Karpas-422 (cell line): ENCODE data around the gene NME7. TPM values are rescaled to one million over a fixed set of nuclear protein-coding genes. Genes with fewer than 3 reads are reported as not detected.
A peak's percentile ranks its signal among the peaks of the same experiment; 100 is the strongest.

Source experiments
- DNase-seq: peaks from one replicate; pipeline ENCODE4 v3.0.0-alpha.2; 2015
- H2AFZ ChIP-seq: fragments of 200-600 bp; sonication (generic); 2 replicates; pipeline ENCODE4 v1.6.1; 2014; ENCODE audit warnings: antibody characterized with exemption, low read length, mixed read lengths
- H3K27ac ChIP-seq: fragments of 200-600 bp; sonication (generic); 2 replicates; pipeline ENCODE4 v1.5.1; 2014; ENCODE audit warnings: mild to moderate bottlenecking, low read length, moderate library complexity
- H3K27me3 ChIP-seq: fragments of 200-600 bp; sonication (generic); 2 replicates; pipeline ENCODE4 v1.6.1; 2014; ENCODE audit warnings: low read length, mixed read lengths
- H3K36me3 ChIP-seq: fragments of 200-600 bp; sonication (generic); 2 replicates; pipeline ENCODE4 v1.6.1; 2014; ENCODE audit warnings: low read length, mixed read lengths; ENCODE audit not compliant: insufficient read depth
- H3K4me1 ChIP-seq: fragments of 200-600 bp; sonication (generic); 2 replicates; pipeline ENCODE4 v1.6.1; 2014; ENCODE audit warnings: mild to moderate bottlenecking, low read length, mixed read lengths
- H3K4me2 ChIP-seq: fragments of 200-600 bp; sonication (generic); 2 replicates; pipeline ENCODE4 v1.6.1; 2014; ENCODE audit warnings: low read length, low read depth, mild to moderate bottlenecking; ENCODE audit not compliant: poor library complexity, severe bottlenecking
- H3K4me3 ChIP-seq: fragments of 200-600 bp; sonication (generic); 2 replicates; pipeline ENCODE4 v1.5.1; 2014; ENCODE audit warnings: mild to moderate bottlenecking, antibody characterized with exemption, low read length, mixed read lengths
- H3K79me2 ChIP-seq: fragments of 200-600 bp; sonication (generic); 2 replicates; pipeline ENCODE4 v1.6.1; 2014; ENCODE audit warnings: mild to moderate bottlenecking, low read length, mixed read lengths
- H3K9ac ChIP-seq: fragments of 200-600 bp; sonication (generic); 2 replicates; pipeline ENCODE4 v1.6.0; 2014; ENCODE audit warnings: low read length
- H3K9me2 ChIP-seq: fragments of 200-600 bp; sonication (generic), shearing (Covaris generic); replicated peaks from 2 replicates; pipeline ENCODE4 v1.6.0; 2014; ENCODE audit warnings: mild to moderate bottlenecking, low read length, moderate library complexity; ENCODE audit not compliant: insufficient read depth
- H3K9me3 ChIP-seq: fragments of 300-700, 200-600 bp; sonication (generic); 2 replicates; pipeline ENCODE4 v1.6.1; 2014; ENCODE audit warnings: low read length, mixed read lengths
- H4K20me1 ChIP-seq: fragments of 200-600 bp; sonication (generic); 2 replicates; pipeline ENCODE4 v1.6.1; 2014; ENCODE audit warnings: mild to moderate bottlenecking, antibody characterized with exemption, low read length, low read depth; ENCODE audit not compliant: insufficient read depth
- total RNA-seq: library from RNA; depleted of rRNA; stranded (reverse); fragments of >200 nt; shearing (Covaris generic); gene quantifications from 2 replicates; pipeline ENCODE4 v1.2.3, GENCODE V29; 2014; ENCODE audit warnings: low replicate concordance

Gene NME7
- total RNA-seq, 1 experiment from 2014 or later, result 7.2 TPM

DNA sequence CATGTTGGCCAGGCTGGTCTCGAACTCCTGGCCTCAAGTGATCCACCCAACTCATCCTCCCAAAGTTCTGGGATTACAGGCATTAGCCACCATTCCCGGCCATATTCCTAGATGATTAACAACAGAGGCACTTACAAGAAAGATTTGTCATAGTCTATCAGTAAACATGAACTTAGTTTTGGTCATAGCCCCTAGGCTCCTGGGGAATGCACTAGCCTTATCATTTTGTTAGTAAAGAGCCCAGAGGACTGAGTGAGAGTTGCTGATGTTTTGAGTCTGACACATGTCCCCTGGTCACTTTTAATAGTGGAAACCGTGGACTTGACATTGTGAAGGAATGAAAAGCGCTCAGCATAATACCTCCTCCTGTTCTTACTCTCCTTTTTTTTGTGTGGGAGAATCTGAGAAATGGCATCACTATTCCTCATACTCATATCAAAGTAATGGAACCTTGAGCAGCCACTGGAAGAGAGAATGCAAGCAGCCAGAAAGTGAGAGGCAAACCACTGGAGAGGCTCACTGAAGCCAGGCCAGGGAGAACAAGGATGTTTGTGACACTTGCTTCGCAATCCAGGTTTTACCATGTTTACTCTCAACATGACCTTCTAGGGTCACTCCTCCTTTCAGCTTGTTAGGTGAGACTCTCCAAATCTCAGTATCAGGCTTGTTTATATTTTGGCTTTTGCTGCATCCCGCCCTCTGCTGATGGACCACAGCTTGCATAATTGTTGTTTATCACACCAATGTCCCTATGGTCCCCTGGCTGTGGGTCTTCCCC is 246.3 kb downstream of the NME7 start:
- H3K4me3 ChIP-seq, result no peak overlapping the region
- no peak for DNase-seq
- H3K9ac ChIP-seq, result no peak overlapping the region
- no peaks in the 10 kb centered on the region for H3K4me1 ChIP-seq
- no peaks in the 10 kb centered on the region for H3K9me2 ChIP-seq
- H2AFZ ChIP-seq, result no peak overlapping the region
- no peaks in the 10 kb centered on the region for H4K20me1 ChIP-seq
- H3K27ac ChIP-seq, result no peak overlapping the region
- no peaks in the 10 kb centered on the region; the same call in 1 of the 2 replicates for H3K27me3 ChIP-seq
- H3K36me3 ChIP-seq, result no peaks in the 10 kb centered on the region
- H3K4me2 ChIP-seq, result no peak overlapping the region
- no peaks in the 10 kb centered on the region for H3K79me2 ChIP-seq
- H3K9me3 ChIP-seq, result no peaks in the 10 kb centered on the region

DNA sequence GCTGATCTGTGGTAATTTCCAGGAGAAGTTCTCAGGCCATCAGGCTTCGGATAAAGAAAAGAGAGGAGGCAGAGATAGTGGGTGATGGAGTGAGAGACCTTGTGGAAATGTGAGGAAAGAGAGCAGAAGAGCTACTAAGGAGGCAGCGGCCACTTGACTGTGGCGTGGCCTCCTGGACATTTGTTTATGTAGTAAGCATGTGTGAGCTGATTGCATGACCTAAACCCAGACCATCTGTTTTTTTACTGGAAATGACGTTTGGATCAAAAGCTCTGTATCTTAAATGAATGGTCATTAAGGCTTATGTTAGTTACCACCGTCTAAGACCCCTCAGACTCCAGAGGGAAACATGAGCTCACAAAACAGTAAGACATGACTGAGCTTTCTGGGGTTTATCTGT is 247.5 kb downstream of the NME7 start:
- Histone ChIP-seq H3K4me2 (no peak overlapping the region), H3K4me1 (no peaks in the 10 kb centered on the region), H4K20me1 (no peaks in the 10 kb centered on the region), H3K27ac (no peak overlapping the region), H3K9me2 (no peaks in the 10 kb centered on the region), H2AFZ (no peak overlapping the region), H3K36me3 (no peaks in the 10 kb centered on the region), H3K9ac (no peak overlapping the region), H3K27me3 (no peaks in the 10 kb centered on the region; the same call in 1 of the 2 replicates), H3K4me3 (no peak overlapping the region), H3K79me2 (no peaks in the 10 kb centered on the region), H3K9me3 (no peaks in the 10 kb centered on the region)
- no peak for DNase-seq

DNA sequence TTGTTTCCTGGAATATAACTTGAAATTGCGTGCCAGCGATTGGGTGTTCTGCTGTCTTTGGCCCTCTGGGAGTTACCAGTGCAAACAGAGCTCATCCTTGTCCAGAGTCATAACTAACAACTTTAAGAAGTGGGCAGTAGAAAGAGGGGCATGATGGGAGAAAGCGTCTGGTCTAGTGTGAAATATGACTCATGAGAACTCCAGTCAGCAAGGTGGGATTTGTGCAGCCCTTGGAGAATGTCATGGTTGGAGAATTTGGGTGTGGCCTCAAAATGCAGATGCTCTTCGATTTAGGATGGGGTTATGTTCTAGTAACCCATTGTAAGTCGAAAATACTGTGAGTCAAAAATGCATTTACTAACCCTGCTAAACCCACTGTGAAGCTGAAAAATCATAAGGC is 248.2 kb downstream of the NME7 start:
- H3K4me2 ChIP-seq, result no peak overlapping the region

DNA sequence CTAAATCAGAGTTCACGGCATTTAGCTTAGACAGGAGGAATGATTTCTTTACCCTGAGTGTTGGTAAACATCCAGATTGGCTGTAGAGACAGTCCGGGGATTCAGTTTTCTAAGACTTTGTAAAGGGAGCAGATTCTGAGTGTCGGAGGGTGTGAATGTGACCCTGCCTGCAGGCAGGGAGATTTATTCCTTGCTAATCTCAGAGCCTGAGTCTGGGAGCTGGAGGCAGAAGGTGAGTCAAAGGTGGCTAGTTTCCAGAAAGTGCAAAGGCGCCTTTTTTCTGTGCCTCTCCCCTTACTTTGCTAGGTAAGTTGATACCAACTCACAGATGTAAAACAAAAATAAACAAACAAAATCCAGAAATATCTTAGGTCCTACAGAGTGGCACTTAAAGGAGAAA is 249.4 kb downstream of the NME7 start:
- Histone ChIP-seq H3K9me3 (no peaks in the 10 kb centered on the region), H3K9me2 (no peaks in the 10 kb centered on the region), H3K27me3 (no peaks in the 10 kb centered on the region; the same call in 1 of the 2 replicates), H3K4me1 (peaks cover 4% of the 10 kb centered on the region), H4K20me1 (no peaks in the 10 kb centered on the region), H3K4me3 (no peak overlapping the region), H3K4me2 (no peak overlapping the region), H3K79me2 (no peaks in the 10 kb centered on the region), H3K27ac (no peak overlapping the region), H3K36me3 (no peaks in the 10 kb centered on the region), H2AFZ (no peak overlapping the region), H3K9ac (no peak overlapping the region)
- no peak for DNase-seq

More for the DNA sequence above, 248.2 kb downstream of the NME7 start:
- no peaks in the 10 kb centered on the region for H3K4me1 ChIP-seq
- H3K27ac ChIP-seq, result no peak overlapping the region
- no peak overlapping the region for H3K4me3 ChIP-seq
- no peaks in the 10 kb centered on the region for H3K9me2 ChIP-seq
- H2AFZ ChIP-seq, result no peak overlapping the region
- no peaks in the 10 kb centered on the region for H3K36me3 ChIP-seq
- no peaks in the 10 kb centered on the region for H4K20me1 ChIP-seq
- no peaks in the 10 kb centered on the region for H3K9me3 ChIP-seq
- DNase-seq, result no peak
- no peaks in the 10 kb centered on the region for H3K79me2 ChIP-seq
- no peaks in the 10 kb centered on the region; the same call in 1 of the 2 replicates for H3K27me3 ChIP-seq
- no peak overlapping the region for H3K9ac ChIP-seq

DNA sequence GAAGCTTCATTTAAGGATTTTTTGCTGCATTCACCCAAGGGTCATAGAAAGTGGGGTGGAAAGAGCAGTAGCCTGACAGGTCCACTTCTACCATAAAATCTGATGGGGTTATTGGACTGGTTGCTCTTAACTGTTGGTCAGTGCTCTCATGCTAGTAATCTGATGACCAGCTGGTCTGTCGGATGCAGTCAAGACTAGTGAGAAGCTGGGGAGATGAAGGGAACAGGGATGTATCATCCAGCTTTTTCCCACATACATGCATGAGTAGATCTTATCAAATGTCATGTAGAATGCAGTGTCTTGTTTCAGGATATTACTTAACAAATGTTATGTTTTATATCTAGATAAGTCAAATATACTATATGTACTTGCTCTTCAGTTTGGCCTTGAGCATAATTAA is 250.0 kb downstream of the NME7 start:
- H4K20me1 ChIP-seq, result no peaks in the 10 kb centered on the region
- no peak overlapping the region for H3K4me3 ChIP-seq
- no peaks in the 10 kb centered on the region for H3K79me2 ChIP-seq
- no peaks in the 10 kb centered on the region for H3K9me2 ChIP-seq
- peaks cover 4% of the 10 kb centered on the region for H3K4me1 ChIP-seq
- no peak overlapping the region for H2AFZ ChIP-seq
- H3K9ac ChIP-seq, result no peak overlapping the region
- no peaks in the 10 kb centered on the region for H3K9me3 ChIP-seq
- H3K4me2 ChIP-seq, result no peak overlapping the region
- no peak overlapping the region for H3K27ac ChIP-seq
- no peaks in the 10 kb centered on the region; the same call in 1 of the 2 replicates for H3K27me3 ChIP-seq
- H3K36me3 ChIP-seq, result no peaks in the 10 kb centered on the region
- DNase-seq, result no peak

DNA sequence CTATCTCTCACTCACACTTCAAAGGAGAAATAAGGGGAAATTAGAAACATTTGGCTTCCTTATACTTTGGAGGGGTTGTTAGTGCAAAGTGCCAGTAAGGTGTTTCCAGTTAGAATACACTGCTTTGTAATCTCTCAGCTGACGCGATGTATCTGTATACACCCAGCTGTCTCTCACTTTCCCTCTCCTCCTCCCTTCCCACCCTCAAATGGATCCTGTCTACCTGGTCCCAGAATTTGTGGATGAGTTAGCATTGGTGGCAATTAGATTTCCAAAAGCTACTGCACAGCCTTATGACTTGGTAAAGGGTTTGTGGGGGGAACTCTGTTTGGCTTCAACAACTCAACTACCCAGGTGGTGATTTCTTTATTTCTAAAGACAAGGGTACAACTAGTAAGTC is 250.6 kb downstream of the NME7 start:
- no peaks in the 10 kb centered on the region for H3K79me2 ChIP-seq
- no peak overlapping the region for H3K9ac ChIP-seq

DNA sequence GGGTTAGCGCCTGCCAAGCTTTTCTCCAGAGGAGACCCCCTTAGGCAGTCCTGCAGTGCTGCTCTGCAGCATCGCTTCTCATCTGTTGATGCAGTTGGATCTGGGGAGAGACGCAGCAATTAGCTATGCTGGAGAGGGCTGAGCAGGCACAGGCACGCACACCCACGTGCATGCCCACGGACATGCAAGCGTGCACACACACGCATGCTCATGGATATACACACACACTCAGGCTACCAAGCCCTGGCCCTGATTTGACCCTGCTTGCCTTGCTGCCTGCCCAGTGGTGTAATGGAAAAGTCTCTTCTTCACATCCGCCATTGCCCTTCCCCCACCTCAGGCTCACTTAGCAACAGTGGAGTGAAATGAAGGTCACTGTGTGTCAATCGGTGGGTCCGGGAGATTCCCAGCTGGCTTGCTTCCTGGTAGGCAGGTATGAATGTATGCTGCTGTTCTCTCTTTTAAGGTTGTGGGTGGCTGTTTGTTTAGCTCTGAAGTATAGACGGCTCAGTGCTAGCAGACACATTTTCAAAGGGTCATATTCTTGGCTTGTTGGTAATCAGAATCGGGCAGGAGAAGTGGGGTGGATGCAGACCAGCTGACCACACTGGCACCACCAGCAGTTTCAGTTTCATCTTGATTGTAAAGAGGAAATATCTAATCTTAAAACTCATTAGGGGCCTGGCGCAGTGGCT is 251.6 kb downstream of the NME7 start:
- H3K27ac ChIP-seq, result no peak overlapping the region
- H3K36me3 ChIP-seq, result no peaks in the 10 kb centered on the region
- no peak overlapping the region for H2AFZ ChIP-seq

More for the DNA sequence above, 250.6 kb downstream of the NME7 start:
- H3K4me1 ChIP-seq, result peaks cover 4% of the 10 kb centered on the region
- no peaks in the 10 kb centered on the region for H3K36me3 ChIP-seq
- no peaks in the 10 kb centered on the region for H3K9me2 ChIP-seq
- H3K27ac ChIP-seq, result no peak overlapping the region
- no peak overlapping the region for H3K4me2 ChIP-seq
- H3K9me3 ChIP-seq, result no peaks in the 10 kb centered on the region
- DNase-seq, result no peak
- no peaks in the 10 kb centered on the region for H4K20me1 ChIP-seq
- no peak overlapping the region for H3K4me3 ChIP-seq
- H2AFZ ChIP-seq, result no peak overlapping the region
- no peaks in the 10 kb centered on the region; the same call in 1 of the 2 replicates for H3K27me3 ChIP-seq

DNA sequence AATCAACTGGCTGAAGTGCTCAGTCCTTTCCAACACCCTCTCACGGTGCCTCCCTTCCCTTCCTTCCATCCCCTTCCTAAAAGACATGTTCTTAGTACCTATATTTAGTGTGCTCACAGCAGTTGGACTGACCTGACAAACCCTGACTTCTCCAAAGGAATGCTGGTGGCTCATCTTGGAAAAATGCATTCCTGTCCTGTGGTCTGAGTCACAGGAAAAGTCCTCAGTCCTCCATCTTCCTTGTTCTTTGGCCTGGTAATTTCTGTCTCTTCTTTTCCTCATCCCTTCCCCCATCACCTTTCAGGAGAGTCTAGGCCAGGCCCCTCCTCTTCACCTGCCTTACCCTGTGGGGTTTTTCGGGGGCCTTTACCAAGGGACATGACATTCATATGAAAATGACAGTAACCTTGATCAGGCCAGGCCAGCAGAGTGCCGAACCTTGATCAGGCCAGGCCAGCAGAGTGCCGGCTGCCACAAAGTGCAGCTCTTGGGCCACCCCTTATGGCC is 253.9 kb downstream of the NME7 start:
- Histone ChIP-seq H3K9me3 (no peaks in the 10 kb centered on the region), H2AFZ (peak overlapping the region; percentile 78; the same call in 1 of the 2 replicates), H3K4me2 (peak overlapping the region; percentile 52), H3K9ac (peak overlapping the region; percentile 44), H3K4me3 (peak overlapping the region; percentile 59), H3K4me1 (peaks cover 4% of the 10 kb centered on the region), H3K27me3 (no peaks in the 10 kb centered on the region), H3K79me2 (no peaks in the 10 kb centered on the region), H4K20me1 (no peaks in the 10 kb centered on the region), H3K27ac (no peak overlapping the region), H3K36me3 (no peaks in the 10 kb centered on the region), H3K9me2 (no peaks in the 10 kb centered on the region)
- peak; percentile 58 for DNase-seq

More for the DNA sequence above, 251.6 kb downstream of the NME7 start:
- no peaks in the 10 kb centered on the region; the same call in 1 of the 2 replicates for H3K27me3 ChIP-seq
- H3K79me2 ChIP-seq, result no peaks in the 10 kb centered on the region
- H3K4me3 ChIP-seq, result no peak overlapping the region
- DNase-seq, result peak; percentile 43
- H4K20me1 ChIP-seq, result no peaks in the 10 kb centered on the region
- no peak overlapping the region for H3K4me2 ChIP-seq
- H3K9me2 ChIP-seq, result no peaks in the 10 kb centered on the region
- H3K9me3 ChIP-seq, result no peaks in the 10 kb centered on the region
- H3K9ac ChIP-seq, result no peak overlapping the region
- peaks cover 4% of the 10 kb centered on the region for H3K4me1 ChIP-seq
